DND-41 (cell line): ENCODE data around the gene PRR7.

Experiments
- EZH2 ChIP-seq: IDR thresholded peaks from 3 replicates; pipeline ENCODE4 v1.6.1; 2012; ENCODE audit warnings: borderline replicate concordance, low read depth, mild to moderate bottlenecking, moderate library complexity, low read length, inconsistent platforms; ENCODE audit not compliant: severe bottlenecking
- TF ChIP-seq, protein P1 (sequence below): IDR thresholded peaks from 2 replicates; pipeline ENCODE4 v1.5.1; 2012; ENCODE audit warnings: borderline replicate concordance, low read length, moderate library complexity, mild to moderate bottlenecking; ENCODE audit not compliant: poor library complexity, severe bottlenecking; ENCODE audit errors: extremely low read depth

DNA sequence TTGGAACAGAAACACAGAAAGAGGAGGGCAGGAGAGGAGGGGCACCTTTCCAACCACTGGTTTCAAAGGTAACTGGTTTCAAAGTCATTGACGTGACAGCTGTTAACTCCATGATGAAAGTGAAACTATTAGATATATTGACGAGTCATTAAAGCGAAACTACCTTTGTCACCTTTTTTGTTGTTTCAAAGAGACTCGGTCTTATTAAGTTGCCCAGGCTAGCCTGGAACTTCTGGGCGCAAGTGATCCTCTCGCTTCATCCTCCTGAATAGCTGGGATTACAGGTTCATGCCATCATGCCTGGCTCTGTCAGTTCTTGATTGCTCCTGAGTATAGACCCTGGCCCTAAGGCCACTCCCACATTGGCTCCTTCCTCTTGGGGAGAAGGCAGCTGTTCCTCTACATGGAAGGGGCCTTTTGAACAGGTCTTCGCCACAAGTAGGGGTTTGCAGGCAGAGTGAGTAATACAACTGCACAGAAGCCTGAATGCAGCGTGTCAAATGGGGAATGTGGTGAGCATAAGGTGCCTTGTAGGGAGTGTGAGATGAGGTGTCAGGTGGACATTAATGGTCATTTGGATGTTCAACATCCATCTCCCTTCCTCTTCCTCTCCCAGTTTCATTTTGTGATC is 33.9 kb upstream of the PRR7 start:
- TF ChIP-seq, protein P1, sequence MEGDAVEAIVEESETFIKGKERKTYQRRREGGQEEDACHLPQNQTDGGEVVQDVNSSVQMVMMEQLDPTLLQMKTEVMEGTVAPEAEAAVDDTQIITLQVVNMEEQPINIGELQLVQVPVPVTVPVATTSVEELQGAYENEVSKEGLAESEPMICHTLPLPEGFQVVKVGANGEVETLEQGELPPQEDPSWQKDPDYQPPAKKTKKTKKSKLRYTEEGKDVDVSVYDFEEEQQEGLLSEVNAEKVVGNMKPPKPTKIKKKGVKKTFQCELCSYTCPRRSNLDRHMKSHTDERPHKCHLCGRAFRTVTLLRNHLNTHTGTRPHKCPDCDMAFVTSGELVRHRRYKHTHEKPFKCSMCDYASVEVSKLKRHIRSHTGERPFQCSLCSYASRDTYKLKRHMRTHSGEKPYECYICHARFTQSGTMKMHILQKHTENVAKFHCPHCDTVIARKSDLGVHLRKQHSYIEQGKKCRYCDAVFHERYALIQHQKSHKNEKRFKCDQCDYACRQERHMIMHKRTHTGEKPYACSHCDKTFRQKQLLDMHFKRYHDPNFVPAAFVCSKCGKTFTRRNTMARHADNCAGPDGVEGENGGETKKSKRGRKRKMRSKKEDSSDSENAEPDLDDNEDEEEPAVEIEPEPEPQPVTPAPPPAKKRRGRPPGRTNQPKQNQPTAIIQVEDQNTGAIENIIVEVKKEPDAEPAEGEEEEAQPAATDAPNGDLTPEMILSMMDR = no peak
- no peak for TF ChIP-seq EZH2
